Left ventricle myocardium inferior (tissue), 1 donor: ENCODE results near the gene PDE4B. TPM values are rescaled to one million over a fixed set of nuclear protein-coding genes. Genes with fewer than 3 reads are reported as not detected.

Experiments
- DNase-seq: peaks from one replicate; pipeline ENCODE4 v3.0.0-alpha.2; 2020
- H3K27ac ChIP-seq: fragments of 200-600 bp; replicated peaks from 2 replicates; pipeline ENCODE4 v1.8.0; 2021
- H3K27me3 ChIP-seq: fragments of 200-600 bp; 2 replicates; pipeline ENCODE4 v1.8.0; 2021; ENCODE audit warnings: low read depth
- H3K36me3 ChIP-seq: fragments of 200-600 bp; 2 replicates; pipeline ENCODE4 v1.8.0; 2021
- H3K4me1 ChIP-seq: fragments of 200-600 bp; 2 replicates; pipeline ENCODE4 v1.8.0; 2021
- H3K4me3 ChIP-seq: fragments of 200-600 bp; 2 replicates; pipeline ENCODE4 v1.8.0; 2021; ENCODE audit warnings: mild to moderate bottlenecking, moderate library complexity
- H3K9me3 ChIP-seq: fragments of 200-600 bp; replicated peaks from 2 replicates; pipeline ENCODE4 v1.8.0; 2021
- CTCF ChIP-seq: fragments of 200-600 bp; IDR thresholded peaks from 2 replicates; pipeline ENCODE4 v1.8.0; 2021; ENCODE audit warnings: antibody characterized with exemption, mild to moderate bottlenecking, borderline replicate concordance
- intact Hi-C: fragments of 100-400 bp; cut with micrococcal nuclease; formaldehyde crosslinking; loops from one replicate; pipeline ENCODE4 v1.11.0; 2022
- total RNA-seq: library from RNA; stranded (reverse); fragmentation: NEBNext Ultra II Directional; extraction: Animal tissue kit (Norgen Biotek cat#: 25700); gene quantifications from one replicate; pipeline ENCODE4 v1.2.1, GENCODE V29; 2021
- donor health status: DM: no; HTN: yes; CAD: no; lungs with severe emphysema.

The PDE4B gene
- total RNA-seq, 1 donor from 2014 or later = 3.5 TPM

GRCh38 chr1:66176012-66176715 is 383.5 kb downstream of the PDE4B start:
- no peak overlapping the region for H3K4me3 ChIP-seq
- intact Hi-C loops = no loop called here
- peaks cover 4% of the 10 kb centered on the region for H3K27me3 ChIP-seq
- no peak for TF ChIP-seq CTCF
- H3K9me3 ChIP-seq = no peaks in the 10 kb centered on the region
- no peaks in the 10 kb centered on the region for H3K36me3 ChIP-seq
- no peak for DNase-seq
- H3K4me1 ChIP-seq = no peaks in the 10 kb centered on the region
- H3K27ac ChIP-seq = no peak overlapping the region

- TF ChIP-seq CTCF = no peak
Measured at GRCh38 chr1:66176832-66177231, 384.1 kb downstream of the PDE4B start.

DNA sequence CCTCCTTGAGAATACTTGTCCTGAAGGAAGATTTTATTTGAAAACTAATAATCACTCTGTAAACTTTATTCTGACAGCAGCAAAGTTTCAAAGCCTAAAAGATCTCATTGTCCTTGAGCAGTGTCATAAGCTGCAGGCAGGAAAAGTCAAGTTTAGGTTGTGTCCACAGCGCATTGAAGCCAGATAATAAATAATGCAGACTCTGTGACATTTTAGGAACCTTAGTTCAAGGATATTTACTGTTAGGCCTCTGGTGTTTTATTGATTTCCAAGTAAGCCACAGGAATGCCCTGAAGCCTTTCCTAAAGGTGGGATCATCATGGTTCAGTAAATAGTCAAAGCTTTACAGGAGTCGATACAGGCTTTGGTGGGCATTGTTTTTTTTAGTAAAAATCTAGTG is 384.8 kb downstream of the PDE4B start:
- intact Hi-C loops = no loop called here
- Histone ChIP-seq H3K4me1 (no peaks in the 10 kb centered on the region), H3K27ac (no peak overlapping the region), H3K27me3 (peaks cover 4% of the 10 kb centered on the region), H3K4me3 (no peak overlapping the region), H3K9me3 (no peaks in the 10 kb centered on the region), H3K36me3 (no peaks in the 10 kb centered on the region)
- TF ChIP-seq CTCF = no peak
- no peak for DNase-seq

More at GRCh38 chr1:66176832-66177231, 384.1 kb downstream of the PDE4B start:
- no peaks in the 10 kb centered on the region for H3K9me3 ChIP-seq
- no peak overlapping the region for H3K4me3 ChIP-seq
- peaks cover 4% of the 10 kb centered on the region for H3K27me3 ChIP-seq
- intact Hi-C loops = no loop called here
- no peak for DNase-seq
- no peak overlapping the region for H3K27ac ChIP-seq
- no peaks in the 10 kb centered on the region for H3K4me1 ChIP-seq
- no peaks in the 10 kb centered on the region for H3K36me3 ChIP-seq

- no peak for TF ChIP-seq CTCF
- Histone ChIP-seq H3K4me1 (no peaks in the 10 kb centered on the region), H3K27ac (no peak overlapping the region), H3K4me3 (no peak overlapping the region), H3K9me3 (no peaks in the 10 kb centered on the region), H3K36me3 (no peaks in the 10 kb centered on the region), H3K27me3 (no peaks in the 10 kb centered on the region)
- no peak for DNase-seq
- intact Hi-C loops = no loop called here
Measured at GRCh38 chr1:66182026-66182425, 389.3 kb downstream of the PDE4B start.

GRCh38 chr1:66182551-66183178 is 390.0 kb downstream of the PDE4B start:
- no peak overlapping the region for H3K4me3 ChIP-seq
- no peak for TF ChIP-seq CTCF
- intact Hi-C loops = no loop called here
- no peak for DNase-seq
- H3K9me3 ChIP-seq = no peaks in the 10 kb centered on the region
- no peak overlapping the region for H3K27ac ChIP-seq
- no peaks in the 10 kb centered on the region for H3K36me3 ChIP-seq
- no peaks in the 10 kb centered on the region for H3K4me1 ChIP-seq
- no peaks in the 10 kb centered on the region for H3K27me3 ChIP-seq
